Cortex of kidney (tissue), 1 donor: ENCODE data around the gene KRTAP5-10.
"Not testable (repeated sequence)": the region's sequence is repeated elsewhere in the genome, so short reads cannot be mapped to it uniquely, and the experiment has no call there.

Source experiments
- DNase-seq: peaks from one replicate; lab custom pipeline; 2025; lab: John Stamatoyannopoulos, UW

The KRTAP5-10 gene

DNA sequence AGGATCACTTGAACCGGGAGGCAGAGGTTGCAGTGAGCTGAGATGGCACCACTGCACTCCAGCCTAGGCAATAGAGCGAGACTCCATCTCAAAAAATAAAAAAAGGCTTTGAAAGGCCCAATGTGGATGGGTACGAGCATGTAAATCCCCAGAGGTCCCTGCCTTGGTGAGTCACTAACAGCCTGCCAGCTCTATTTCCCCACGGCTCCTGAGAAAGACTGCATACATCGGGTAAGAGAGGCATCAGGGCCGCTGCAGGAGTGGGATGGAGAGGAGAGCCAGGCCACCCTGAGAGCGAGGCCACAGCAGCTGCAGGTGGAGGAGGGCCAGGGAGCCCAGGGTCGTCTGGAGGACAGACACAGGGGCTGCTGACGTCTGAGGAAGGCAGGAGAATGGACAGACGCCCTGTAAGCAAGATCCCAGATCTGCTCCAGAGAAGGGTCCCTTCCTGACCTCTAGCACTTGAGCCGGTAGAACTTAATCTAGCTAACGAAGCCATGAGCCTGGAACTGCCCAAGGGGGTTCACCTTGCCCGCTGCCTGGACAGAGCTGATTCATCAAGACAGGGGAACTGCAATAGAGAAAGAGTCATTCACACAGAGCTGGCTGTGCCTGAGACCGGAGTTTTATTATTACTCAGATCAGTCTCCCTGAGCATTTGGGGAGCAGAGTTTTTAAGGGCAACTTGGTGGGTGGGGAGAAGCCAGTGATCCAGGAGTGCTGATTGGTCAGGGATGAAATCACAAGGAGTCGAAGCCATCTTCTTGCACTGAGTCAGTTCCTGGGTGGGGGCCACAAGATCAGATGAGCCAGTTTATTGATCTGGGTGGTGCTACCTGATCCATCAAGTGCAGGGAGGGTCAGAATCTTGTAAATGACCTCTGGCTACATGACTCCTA is 22.2 kb upstream of the KRTAP5-10 start:
- no peak for DNase-seq

DNA sequence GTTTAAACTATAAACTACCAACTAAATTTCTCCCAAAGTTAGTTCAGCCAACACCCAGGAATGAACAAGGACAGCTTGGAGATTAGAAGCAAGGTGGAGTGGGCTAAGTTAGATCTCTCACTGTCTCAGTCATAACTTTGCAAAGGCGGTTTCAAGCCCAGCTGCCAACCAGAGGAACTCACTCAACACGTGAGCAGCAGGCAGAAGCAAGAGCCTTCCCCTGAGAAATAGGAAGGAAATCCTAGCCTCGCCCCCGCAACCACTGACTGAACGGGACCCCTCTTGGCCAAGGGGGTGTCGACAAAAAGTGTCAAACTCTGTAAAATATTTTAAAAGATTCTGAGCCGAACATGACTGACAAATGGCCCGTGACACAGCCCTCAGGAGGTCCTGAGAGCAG is 21.5 kb upstream of the KRTAP5-10 start:
- DNase-seq: no peak

DNA sequence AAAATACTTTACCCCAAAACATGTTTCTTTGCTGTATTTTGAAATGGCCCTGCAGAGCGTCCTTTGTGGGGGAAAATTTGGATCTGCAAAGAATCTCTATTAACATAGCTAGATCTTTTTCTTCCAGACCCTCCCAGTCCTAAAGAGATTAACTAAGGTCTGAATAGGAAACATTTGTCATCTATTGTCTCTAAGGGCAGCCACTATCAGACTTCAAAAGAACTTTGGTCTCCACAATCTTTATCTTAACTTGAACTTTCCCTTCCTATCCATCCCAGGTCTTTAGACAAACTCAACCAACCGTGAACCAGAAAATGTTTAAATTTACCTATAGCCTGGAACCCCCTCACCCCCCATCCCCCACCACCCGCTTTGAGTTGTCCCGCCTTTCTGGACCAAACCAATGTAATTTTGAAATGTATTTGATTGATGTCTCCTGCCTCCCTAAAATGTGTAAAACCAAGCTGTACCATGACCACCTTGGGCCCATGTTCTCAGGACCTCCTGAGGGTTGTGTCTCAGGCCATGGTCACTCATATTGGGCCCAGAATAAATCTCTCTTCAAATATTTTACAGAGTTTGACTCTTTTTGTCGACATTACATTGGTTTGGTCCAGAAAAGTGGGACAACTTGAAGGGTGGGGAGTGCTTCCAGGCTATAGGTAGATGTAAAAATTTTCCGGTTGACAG is 20.7 kb upstream of the KRTAP5-10 start:
- no peak for DNase-seq

DNA sequence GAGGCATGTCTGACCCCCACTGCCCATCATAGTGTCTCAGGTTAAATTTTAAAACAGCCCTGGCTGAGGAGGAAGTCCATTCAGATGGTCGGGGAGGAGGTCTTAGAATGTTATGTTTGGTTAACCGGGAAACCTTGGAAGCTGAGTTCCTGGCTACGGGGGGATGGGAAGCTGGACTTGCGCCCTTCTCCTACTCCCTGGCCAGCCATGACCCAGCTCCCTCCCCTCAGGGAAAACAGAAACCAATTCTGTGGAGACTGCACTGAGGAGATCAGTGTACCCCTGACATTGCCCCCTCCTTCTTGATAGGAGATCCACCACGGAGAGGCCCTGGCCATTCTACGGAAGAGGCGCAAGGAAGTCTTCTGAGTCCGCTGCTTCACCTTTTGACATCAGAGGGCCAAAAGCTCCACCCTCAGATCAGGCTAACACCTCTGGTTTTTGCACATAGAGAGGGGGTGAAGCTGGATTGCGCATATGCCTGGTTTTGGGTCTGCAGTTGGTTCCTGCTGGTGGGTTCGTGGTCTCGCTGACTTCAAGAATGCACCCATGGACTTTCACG is 19.9 kb upstream of the KRTAP5-10 start:
- no peak for DNase-seq

DNA sequence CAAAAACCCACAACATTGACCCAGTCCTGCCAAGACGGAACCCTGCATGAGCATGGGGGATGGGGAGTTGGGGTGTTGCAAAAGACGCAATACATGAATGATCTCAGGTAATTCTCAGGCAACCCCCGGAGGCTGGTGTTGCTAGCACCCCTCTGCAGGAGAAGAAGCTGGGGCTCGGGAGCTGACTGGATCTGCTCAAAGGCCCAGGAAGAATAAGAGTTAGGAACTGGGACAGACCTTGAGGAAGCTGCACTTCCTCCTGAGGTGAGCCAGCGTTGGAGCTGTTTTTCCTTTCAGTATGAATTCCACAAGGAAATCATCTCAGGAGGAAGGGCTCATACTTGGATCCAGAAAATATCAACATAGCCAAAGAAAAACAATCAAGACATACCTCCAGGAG is 17.2 kb upstream of the KRTAP5-10 start, which contains the start of gene KRTAP5-9:
Gene KRTAP5-9 (plus strand): TSS at position 301 of the 400 bp plus-strand sequence. CDS start 238 bp downstream, outside the sequence.
- DNase-seq: no peak

DNA sequence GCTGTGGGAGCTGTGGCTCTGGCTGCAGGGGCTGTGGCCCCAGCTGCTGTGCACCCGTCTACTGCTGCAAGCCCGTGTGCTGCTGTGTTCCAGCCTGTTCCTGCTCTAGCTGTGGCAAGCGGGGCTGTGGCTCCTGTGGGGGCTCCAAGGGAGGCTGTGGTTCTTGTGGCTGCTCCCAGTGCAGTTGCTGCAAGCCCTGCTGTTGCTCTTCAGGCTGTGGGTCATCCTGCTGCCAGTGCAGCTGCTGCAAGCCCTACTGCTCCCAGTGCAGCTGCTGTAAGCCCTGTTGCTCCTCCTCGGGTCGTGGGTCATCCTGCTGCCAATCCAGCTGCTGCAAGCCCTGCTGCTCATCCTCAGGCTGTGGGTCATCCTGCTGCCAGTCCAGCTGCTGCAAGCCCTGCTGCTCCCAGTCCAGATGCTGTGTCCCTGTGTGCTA is 16.6 kb upstream of the KRTAP5-10 start:
- DNase-seq: no peak

DNA sequence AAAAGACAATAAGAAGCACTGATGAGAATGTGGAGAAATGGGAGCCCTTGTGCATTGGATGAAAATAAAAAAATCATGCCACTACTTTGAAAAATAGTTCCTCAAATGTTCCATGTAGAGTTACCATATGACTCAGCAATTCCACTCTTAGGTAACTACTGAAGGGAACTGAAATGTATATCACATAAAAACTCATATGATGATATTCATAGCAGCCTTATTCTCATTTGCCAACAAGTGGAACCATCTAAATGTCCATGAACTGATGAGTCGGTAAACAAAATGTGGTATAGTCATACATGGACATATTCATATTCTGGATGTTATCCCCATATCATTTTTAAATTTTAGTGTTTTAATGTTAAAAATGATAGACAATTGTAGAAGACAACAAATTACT is 13.7 kb upstream of the KRTAP5-10 start:
- DNase-seq: no peak

DNA sequence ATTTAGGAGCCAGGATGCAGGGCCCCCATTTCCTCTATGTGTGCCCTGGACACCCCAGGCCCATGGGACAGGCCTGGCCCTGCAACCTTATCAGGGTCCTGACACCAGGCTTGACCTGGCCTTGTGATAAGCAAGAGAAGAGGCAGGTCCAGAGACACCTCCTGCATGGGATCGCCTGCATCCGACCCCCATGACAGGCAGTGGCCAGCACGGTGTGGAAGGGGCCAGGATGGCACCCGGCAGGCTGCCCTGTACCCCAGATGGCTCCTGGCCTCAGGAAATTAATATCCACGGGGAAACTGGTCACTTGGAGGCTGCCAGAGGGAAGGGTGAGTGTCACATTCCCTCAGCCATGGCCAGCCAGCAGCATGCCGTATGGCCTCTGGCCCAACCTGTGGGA is 10.4 kb upstream of the KRTAP5-10 start:
- DNase-seq: no peak

DNA sequence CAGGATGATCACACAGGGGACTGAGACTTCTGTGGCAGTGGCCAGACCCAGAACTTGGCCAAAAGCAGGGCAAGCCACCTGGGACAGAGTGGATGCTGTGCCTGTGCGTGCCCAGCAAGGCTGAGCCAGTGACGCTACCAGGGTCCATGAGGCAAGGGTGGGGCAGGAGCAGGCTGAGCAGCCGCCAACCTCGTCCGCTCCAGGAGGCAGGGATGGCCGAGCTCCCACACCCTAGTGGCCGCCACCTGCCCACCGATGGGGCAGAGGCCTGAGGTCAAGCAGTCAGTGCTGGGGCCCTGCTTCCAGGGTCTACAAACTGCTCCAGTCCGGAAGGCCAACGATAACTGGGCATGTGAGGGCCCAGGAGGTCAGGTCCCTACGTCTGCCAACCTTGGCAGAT is 9.9 kb upstream of the KRTAP5-10 start:
- no peak for DNase-seq

DNA sequence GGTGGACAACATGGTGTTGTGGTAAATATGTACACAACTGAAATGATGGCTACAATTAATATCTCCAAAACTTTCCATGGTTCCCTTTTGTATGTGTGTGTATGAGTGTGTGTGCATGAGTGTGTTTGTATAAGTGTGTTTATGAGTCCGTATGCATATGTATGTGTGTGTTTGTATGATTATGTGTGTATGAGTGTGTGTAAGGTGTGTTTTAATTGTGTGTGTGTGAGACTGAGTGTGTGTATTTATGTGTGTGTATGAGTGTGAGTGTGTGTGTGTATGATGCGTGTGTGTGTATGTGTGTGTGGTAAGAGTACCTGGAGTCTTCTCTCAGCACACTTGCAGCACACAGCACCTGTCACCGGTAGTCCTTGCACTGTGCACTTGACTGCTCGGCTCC is 9.3 kb upstream of the KRTAP5-10 start:
- no peak for DNase-seq

DNA sequence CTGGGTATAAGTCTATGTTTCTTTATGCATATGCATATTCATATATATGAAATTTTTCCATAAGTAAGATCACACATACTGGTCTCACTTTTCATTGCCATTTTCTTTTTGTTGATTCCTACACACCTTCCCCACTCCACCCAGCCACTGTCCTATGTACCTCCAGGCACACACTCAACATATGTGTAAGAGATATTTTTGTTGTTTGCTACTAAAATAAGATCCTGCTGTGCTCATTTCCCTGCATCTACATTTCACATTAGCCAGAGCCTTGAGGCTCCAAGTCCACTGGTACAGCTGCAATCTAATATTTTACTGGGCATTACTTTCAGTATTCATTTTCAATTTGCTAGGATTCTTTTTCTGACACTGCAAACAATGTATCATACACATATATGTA is 8.1 kb upstream of the KRTAP5-10 start:
- no peak for DNase-seq

DNA sequence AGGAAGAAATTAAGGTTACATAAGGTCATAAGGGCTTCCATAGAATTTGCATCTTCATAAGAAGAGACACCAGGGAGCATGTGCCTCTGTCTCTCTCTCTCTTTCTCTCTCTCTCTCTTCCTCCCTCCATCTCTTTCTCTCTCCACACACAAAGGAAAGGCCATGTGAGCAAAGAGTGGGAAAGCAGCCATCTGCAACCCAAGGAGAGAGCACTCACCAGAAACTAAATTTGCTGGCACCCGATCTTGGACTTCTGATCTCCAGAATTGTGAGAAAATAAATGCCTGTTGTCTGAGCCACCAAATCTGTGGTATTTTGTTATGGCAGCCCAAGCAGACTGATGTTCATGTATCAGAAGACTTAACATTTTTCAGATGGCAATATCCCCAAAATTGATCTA is 6.4 kb upstream of the KRTAP5-10 start:
- no peak for DNase-seq

DNA sequence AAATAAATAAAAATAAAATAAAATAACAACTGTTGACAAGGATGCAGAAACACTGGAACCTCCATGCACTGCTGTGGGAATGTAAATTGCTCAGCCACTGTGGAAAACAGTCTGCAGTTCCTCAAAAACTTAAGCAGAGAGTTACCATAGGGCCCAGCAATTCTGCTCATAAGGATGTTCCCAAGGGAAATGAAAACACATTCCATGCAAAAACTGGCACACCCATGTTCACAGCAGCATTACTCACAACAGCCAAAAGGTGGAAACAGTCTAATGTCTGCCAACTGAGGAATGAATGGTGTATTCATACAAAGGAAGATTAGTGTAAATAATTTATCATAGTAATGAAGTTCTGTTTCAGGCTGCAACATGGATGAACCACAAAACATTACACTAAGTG is 3.2 kb upstream of the KRTAP5-10 start:
- no peak for DNase-seq

DNA sequence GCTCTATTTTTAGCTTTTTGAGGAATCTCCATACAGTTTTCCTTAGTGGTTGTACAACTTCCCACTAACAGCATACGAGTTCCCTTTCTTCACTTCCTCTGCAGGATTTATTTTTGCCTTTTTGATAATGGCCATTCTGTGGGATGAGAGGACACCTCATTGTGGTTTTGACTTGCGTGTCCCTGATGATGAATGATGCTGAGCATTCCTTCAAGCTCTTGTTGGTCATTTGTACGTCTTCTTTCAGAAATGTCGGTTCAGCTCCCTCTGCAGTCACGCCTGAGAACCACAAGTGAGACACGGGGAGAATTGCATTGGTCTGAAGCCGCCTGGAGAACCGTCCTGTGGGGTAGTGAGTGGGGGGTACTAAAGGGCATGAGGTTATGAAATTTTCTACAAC is 2.0 kb upstream of the KRTAP5-10 start:
- DNase-seq: no peak

DNA sequence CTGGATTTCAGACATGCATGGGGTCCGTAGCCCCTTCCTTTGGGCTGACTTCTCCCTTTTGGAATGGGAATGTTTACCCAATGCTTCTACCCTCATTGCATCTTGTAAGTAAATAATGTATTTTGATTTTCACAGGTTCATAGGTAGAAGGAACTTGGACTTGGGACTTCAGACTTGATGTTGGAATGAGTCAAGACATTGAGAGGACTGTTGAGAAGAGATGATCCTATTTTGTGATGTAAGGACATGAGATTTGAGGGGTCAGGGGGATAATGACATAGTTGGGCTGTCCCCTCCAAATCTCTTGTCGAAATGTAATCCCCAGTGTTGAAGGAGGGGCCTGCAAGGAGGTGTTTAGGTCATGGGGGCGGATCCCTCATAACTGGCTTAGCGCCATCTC is 933 bp upstream of the KRTAP5-10 start:
- no peak for DNase-seq

DNA sequence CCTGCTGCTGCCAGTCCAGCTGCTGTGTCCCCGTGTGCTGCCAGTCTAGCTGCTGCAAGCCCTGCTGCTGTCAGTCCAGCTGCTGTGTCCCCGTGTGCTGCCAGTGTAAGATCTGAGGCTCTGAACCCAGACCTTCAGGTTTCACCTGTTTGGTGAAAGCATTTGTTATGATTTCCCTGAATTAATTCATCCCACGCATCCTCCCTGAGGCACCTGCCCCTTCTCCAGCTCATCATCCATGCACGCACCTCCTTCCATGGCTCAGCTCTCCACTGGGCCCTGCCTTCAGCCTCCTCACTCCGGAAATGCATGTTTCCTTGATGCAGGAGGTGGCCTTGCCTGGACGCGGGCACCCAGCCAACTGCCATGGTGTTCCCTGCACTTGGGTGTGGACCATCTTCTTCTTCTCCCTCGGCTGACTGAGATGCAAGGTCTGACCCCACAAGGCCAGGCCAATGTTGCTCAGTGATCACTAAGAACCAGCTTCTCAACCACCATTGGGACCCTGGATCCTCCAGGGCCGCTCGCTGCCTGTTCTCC is 788 bp downstream of the KRTAP5-10 start:
- DNase-seq: no peak

DNA sequence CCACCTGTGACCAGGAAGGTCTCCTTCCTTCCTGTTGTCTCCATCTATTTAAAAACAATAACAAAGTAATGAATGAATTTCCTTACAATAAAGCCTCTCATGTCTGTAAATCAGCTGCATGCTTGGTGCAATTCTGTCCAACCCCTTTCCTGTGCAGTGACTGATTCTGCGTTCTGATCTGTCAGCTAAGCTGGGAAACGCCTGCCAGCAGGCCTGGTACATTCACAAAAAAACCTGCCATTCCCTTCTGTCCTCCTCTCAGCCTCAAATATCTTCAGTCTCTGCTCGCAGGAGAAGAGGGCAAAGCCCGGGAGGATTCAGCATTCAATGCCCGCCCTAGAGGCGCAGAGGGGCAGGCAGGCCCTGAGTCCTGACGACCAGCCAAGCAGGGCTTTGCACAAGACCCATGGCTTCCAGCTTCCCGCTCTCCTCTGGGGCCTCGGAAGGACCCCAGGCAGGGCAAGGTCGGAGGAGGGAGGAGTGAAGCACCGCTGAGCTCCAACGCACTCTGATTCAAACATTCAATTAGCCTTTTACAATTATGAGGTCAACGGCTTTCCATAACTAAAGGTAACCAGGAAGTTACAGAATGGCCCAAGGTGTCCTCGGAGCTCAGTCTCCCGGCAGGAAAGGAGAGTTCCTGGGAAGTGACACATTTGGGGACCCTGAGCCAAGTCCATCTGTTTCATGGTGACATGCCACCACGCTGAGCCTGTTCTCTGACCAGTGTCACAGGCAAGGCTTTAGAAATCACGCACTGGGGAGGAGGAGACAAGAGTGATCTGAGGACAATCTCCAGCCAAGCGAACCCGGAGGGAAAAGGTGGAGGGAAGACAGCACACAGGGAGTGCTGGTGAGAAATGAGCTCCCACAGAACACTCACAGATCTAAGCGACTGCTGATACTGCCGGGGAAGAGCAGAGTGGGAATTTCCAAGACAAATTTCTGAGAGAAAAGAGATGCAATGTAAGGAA is 1.6 kb downstream of the KRTAP5-10 start:
- DNase-seq: not testable (repeated sequence)

DNA sequence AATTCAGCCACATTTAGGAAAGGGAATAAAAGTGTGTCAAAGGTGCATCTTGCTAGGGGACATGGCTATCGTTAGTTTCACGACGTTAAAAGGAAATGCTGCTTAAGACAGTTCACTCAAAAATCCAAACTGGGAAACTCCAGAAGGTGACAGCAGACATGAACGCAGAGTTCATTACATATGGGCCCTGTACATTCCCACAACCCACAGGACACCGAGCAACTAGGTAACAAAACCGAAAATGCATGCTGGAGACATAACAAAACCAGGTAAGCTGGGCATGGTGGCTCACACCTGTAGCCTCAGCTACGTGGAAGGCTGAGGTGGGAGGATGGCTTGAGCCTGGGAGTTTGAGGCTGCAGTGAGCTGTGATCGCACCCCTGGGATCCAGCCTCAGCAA is 2.3 kb downstream of the KRTAP5-10 start:
- DNase-seq: not testable (repeated sequence)

DNA sequence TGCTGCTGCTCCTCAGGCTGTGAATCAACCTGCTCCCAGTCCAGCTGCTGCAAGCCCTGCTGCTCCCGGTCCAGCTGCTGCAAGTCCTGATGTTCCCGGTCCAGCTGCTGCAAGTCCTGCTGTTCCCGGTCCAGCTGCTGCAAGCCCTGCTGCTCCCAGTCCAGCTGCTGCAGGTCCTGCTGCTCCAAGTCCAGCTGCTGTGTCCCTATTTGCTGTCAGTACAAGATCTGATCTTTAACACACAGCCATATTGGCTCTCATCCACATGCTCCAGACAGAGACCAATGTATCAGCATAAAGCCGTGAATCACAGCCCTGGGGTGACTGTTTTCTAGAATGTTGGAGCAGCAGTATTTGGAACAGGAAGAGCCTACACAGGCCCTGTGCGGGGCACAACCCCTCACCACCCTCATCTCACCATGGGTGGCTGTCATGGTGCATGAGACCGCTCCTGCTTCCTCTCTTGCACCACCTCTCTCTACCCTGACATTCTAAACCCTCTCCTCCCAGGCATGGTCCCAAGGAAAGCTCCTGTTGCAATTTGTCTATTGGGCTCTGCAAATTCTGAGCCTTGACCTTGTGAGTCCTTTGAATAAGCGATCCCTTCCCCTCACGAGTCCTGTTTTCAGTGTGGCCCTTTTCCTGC is 3.5 kb downstream of the KRTAP5-10 start:
- no peak for DNase-seq

DNA sequence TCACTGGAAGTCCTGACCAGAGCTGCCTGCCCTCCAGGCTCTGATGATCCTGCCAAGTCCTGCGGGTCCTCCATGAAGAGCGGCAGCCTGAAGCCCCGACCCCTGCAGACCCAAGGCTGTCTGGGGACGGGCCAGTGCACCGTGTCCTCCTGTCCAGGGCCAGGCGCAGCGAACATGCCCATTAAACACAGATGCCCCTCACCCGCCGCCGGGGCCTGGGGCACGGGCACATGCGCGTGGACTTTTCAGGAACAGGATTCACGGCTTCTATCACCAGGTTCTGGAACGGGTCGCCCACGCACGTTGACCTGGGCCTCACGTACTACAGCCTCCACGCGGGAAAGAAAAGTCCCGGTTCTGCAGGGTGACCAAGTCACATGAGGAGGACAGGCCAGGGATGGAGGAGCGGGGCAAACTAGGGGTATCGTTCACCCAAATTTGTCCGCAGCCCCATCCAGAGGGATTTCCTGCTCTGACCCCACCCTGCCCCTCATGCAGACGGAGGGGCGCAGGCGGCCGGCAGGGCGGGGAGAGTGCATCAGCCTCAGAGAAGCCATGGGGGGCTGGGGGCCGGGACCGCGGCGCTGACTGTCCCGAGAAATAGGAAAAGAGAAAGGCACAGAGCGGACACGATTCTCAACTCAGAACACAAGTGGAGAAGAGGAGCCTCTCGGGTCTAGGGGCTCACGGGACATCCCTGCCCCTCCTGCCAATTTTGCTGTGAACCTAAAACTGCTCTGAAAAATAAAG is 5.9 kb downstream of the KRTAP5-10 start:
- DNase-seq: not testable (repeated sequence)
